Right lung (tissue), 5 donors: ENCODE measurements around the gene MIA3. TPM values are rescaled to one million over a fixed set of nuclear protein-coding genes. Genes with fewer than 3 reads are reported as not detected.

Experiments used
- DNase-seq, 2 donors: peaks; one replicate each; pipeline ENCODE4 v3.0.0-alpha.2; 2013
- polyA plus RNA-seq, 5 donors: library from polyadenylated mRNA; unstranded; fragments of 120-200 nt; gene quantifications; one replicate each; pipeline versions ENCODE4 v1.2.1 to v1.2.3, GENCODE V29; 2013; ENCODE audit warnings: inconsistent platforms in 1 of 5, low replicate concordance in 1 of 5; ENCODE audit not compliant: insufficient read length in 5 of 5, insufficient read depth in 1 of 5

MIA3 gene
- polyA plus RNA-seq, 5 donors = 84.1 to 95.5 (median 89.5) TPM

- DNase-seq = peak in 1 of 2 donors; percentile 25
Measured at GRCh38 chr1:222616525-222616924, 1.4 kb upstream of the MIA3 start.

DNA sequence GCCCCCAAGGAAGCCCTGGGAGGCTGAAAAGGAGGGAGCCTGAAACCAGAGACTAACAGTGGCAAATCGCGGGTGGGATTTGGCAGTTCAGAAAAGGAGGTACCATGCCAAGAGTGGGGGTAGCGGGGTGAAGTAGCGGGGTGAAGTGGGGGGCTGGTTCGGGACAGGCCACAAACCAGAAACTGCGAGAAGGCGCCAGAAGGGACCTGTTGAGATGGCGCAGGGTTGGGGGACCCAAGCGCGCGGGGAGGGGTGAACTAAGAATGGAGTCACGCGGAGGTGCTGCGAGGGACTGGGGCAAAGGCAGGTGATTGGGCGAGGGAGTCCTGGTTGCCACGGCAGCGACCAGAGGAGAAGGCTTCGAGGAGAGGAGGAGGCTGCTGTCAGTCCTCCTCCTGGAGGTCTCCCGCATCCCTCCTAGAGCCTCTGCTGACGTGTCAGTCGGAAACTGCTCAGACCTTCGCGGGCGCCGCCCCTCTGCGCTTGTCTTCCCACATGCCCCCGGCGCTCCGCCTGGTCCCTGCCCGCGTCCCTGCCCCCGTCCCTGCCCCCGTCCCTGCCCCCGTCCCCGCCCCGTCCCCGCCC, 438 bp upstream of the MIA3 start:
- DNase-seq = peak; percentile 90 to 92

DNA sequence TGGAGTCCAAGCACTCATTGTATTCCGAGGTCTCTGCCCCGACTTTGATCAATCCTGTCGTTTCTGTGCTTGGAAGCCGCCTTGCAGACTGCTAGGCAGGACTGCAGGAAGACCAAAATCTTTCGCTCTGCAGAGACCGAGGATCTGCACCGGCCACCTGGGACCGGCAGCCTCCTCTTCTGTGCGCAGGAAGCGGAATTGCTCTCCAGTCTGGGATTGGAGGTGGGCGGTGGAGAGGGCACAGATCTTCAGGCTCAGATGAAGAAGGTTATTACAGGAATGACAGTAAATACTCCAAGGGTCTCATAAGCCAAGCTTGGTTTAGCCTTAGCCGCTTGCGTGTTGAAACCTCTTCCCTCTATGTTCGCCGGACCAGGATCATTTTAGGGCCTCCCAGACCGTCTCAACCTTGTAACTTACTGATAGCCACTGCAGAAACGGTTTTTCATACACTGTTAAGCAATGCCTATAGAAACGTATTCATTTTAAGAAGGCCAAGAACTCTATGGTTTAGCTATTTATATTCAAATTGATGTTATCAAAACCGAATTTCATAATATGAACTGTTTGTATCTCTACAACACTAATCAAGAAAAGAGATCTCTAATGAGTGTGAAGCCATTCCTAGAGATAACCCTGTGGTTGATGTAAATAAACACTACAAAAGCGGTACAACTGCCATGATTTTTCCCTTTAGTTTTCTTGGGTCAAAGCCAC, 1.1 kb downstream of the MIA3 start:
- peak in 1 of 2 donors; percentile 13 for DNase-seq

GRCh38 chr1:222620566-222620965, 2.7 kb downstream of the MIA3 start:
- DNase-seq = no peak

GRCh38 chr1:222622765-222623164, 4.9 kb downstream of the MIA3 start:
- no peak for DNase-seq

GRCh38 chr1:222623458-222623857, 5.6 kb downstream of the MIA3 start:
- DNase-seq = no peak

GRCh38 chr1:222624214-222624613, 6.3 kb downstream of the MIA3 start:
- no peak for DNase-seq

GRCh38 chr1:222627232-222627631, 9.3 kb downstream of the MIA3 start:
- DNase-seq = no peak

DNA sequence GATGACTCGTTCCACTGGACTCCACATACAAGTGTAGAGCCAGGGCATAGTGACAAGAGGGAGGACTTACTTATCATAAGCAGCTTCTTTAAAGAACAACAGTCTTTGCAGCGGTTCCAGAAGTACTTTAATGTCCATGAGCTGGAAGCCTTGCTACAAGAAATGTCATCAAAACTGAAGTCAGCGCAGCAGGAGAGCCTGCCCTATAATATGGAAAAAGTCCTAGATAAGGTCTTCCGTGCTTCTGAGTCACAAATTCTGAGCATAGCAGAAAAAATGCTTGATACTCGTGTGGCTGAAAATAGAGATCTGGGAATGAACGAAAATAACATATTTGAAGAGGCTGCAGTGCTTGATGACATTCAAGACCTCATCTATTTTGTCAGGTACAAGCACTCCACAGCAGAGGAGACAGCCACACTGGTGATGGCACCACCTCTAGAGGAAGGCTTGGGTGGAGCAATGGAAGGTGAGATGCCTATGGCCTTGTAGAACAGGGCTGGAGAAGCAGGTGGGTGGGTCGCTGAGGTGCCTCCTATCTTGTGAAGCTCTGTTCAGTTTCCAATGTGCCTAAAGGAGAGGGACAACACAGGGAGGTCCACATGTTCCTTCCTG, 12.1 kb downstream of the MIA3 start:
- no peak for DNase-seq

DNA sequence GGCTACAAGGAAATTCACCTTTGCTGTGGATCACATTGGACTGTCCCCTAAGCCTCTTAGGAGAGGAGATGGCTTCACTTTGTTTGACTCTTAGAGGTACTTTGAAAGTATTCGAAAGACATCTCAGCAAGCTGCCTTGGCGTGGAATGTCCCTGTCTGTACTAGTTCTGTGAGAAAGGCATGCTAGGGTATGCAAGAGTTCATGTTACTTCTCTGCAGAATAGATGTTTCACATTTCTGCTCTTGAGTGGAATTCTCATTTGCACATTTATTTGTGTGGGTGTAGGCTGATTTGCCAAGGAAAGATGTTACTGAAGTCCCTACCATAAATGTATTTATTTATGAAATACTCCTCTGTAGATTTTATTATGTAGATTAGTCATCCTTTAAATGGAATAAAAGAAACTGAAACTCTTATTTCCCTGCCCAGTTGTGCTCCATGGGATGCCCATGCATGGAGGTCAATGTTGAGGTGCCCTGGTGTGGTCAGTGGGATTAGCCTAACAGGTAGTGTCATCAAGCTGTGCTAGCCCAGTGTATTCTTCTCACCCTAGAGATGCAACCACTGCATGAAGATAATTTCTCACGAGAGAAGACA, 13.8 kb downstream of the MIA3 start:
- no peak for DNase-seq

DNA sequence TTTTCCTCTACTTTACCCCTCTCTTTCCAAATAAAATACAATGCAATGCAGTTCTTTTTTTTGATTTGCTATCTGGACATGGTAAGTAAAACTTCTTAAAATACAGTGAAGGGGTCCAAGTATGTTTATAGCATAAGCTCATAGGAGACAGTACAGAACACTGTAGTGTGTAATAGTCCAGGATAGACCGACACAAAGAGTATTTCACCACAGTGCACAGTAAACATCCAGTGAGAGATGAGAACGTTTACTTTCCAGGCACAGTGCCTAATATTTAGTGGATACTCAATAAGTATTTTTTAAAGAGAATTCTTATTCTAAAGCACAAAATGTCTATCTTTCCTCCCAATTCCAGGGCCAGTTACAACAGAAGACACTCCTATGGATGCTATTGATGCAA, 14.9 kb downstream of the MIA3 start:
- no peak for DNase-seq

GRCh38 chr1:222634180-222635013, 16.5 kb downstream of the MIA3 start:
- peak; percentile 70 to 82 for DNase-seq

- DNase-seq = no peak
Measured at GRCh38 chr1:222641269-222641948, 23.5 kb downstream of the MIA3 start.

DNA sequence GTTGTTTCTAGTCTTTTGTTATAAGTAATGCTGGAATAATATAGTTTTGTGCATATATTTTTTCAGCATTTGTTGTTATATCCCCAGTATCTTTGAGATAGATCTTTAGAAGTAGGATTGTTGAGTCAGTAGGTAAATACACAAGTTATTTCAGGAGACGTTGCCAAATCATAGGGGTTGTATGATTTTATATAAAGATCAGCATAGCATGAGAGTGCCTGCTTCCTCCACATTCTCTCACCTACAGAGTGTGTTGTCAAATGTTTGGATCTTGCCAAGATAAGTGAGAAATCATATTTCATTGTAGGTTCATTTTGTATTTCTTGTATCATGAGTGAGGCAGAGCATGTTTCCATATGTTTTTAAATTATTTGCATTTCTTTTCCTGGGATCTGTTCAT, 24.6 kb downstream of the MIA3 start:
- DNase-seq = no peak

DNA sequence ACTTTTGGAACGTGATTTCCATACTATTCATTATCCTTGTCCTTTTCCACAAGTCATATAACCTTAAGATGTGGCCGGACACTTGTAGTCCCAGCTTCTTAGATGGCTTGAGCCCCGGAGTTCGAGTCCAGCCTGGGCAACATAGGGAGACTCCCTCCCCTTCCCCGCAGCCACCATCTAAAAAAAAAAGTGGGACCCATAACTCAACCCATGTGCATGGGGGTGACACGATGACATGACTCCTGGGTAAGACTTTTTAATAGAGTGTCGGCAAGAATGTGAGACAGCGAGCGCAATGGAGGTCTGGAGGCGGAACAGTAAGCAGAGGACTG, 25.7 kb downstream of the MIA3 start:
- DNase-seq = no peak

DNA sequence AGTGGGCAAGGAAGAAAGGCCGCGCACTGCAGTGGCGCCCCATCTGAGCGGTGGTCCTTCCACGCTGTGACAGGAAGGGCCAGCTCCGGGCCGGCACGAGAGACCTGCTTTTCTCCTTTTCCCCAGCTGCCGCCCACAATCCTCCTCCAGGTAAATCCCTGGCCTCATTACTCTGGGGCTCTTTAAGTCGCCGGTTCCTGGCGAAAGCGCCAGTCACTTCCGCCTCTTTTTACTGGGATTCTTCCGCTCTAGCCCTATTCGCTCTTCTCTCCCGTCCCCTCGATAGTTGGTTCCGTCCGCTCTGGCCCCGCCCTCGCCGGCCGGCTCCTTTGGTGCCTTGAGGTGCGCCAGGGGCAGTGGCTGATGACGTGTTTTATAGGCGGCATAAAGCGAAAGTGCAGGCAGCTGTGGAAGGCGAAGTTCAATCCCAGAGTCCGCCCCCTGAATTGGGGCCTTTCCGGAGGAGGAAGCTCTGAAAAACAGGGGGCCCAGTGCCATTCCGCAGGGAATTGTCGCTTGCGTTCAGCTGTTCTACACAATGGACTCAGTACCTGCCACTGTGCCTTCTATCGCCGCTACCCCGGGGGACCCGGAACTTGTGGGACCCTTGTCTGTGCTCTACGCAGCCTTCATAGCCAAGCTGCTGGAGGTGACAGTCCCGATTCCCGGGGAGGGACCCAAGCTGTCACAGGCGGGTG, 26.2 kb downstream of the MIA3 start:
- DNase-seq = peak; percentile 97

GRCh38 chr1:222644636-222644980, 26.7 kb downstream of the MIA3 start:
- no peak for DNase-seq

DNA sequence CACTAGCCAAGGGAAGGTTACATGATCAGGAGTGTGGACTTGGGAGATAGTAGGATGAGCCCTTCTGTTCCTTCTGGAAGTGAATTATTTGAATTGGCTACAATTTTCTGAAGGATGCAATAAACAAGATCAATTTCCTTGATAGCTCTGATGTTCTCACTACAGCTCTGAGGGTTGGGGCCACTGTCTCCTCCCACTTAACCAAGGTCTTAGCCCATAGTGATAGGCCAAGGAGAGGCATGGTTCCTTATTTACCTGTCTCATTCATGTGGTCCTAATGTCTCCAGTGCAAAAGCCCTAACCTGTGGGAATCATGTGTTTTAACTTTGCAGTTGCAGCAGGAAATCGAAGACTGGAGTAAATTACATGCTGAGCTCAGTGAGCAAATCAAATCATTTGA, 34.8 kb downstream of the MIA3 start:
- no peak for DNase-seq

DNA sequence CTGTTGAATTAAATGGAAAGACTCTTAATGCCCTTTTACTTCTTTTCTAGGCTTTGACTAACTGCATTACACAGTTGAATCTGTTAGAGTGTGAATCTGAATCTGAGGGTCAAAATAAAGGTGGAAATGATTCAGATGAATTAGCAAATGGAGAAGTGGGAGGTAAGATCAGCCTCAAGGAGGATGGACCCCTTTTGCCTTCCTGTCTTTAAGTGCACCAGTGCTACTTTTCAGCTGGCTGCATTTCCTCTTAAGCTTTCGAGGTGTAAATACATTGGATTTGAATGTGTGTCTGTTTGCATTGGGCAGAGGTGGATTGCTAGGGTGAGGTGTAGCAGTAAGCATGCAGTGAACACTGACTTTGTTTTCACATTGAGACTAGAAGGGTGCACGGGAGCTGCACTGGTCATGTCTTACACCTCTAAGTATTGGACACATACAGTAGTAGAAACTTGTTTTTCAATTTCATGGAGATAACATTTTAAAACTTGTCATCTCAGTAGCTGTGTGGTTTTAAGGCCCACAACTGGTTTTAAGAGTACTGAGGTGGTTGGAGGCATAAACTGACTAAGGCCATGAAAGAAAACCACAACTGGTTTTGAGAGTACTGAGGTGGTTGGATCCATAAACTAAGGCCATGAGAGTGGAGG, 35.4 kb downstream of the MIA3 start:
- DNase-seq = no peak

GRCh38 chr1:222654849-222655248, 37.0 kb downstream of the MIA3 start:
- DNase-seq = no peak
